ENCODE data around the gene MS4A2.

GRCh38 chr11:60085909-60086308 is 2.6 kb upstream of the MS4A2 start:
- TF ChIP-seq CTCF (IDR thresholded peaks at IDR 0.05), result no peak
- TF ChIP-seq ZFX (IDR thresholded peaks at IDR 0.05; ENCODE audit: borderline replicate concordance), result no peak

All from 22Rv1 (cell line).